CD1c-positive myeloid dendritic cell (primary cell): Measurements from ENCODE around the gene LMCD1.

Experiments
- DNase-seq: peaks from one replicate; pipeline ENCODE4 v3.0.0-alpha.2; 2016; ENCODE audit errors: extremely low spot score

The LMCD1 gene

GRCh38 chr3:8484409-8485140 lies 17.0 kb upstream of the LMCD1 start:
- no peak for DNase-seq

GRCh38 chr3:8485141-8485870 lies 16.3 kb upstream of the LMCD1 start:
- DNase-seq: no peak

GRCh38 chr3:8485943-8486342 lies 15.7 kb upstream of the LMCD1 start:
- DNase-seq: no peak

GRCh38 chr3:8486434-8486833 lies 15.2 kb upstream of the LMCD1 start:
- no peak for DNase-seq

- no peak for DNase-seq
These were observed 14.7 kb upstream of the LMCD1 start for GRCh38 chr3:8486936-8487335.

- no peak for DNase-seq
These were observed 13.2 kb upstream of the LMCD1 start for GRCh38 chr3:8488411-8488810.

- peak; percentile 68 for DNase-seq
These were observed 12.7 kb upstream of the LMCD1 start for GRCh38 chr3:8488877-8489276.

- no peak for DNase-seq
These were observed 12.3 kb upstream of the LMCD1 start for GRCh38 chr3:8489278-8489792.

GRCh38 chr3:8490079-8490552 lies 11.5 kb upstream of the LMCD1 start:
- DNase-seq: no peak

- peak; percentile 62 for DNase-seq
These were observed 10.1 kb upstream of the LMCD1 start for GRCh38 chr3:8491271-8492144.

GRCh38 chr3:8492744-8493511 lies 8.7 kb upstream of the LMCD1 start:
- no peak for DNase-seq

GRCh38 chr3:8493744-8494143 lies 7.9 kb upstream of the LMCD1 start:
- no peak for DNase-seq

- no peak for DNase-seq
These were observed 7.3 kb upstream of the LMCD1 start for GRCh38 chr3:8494327-8494726.

- no peak for DNase-seq
These were observed 4.0 kb upstream of the LMCD1 start for GRCh38 chr3:8497582-8497981.

GRCh38 chr3:8499181-8499611 lies 2.4 kb upstream of the LMCD1 start:
- no peak for DNase-seq

- DNase-seq: no peak
These were observed 1.2 kb upstream of the LMCD1 start for GRCh38 chr3:8500319-8500988.

- no peak for DNase-seq
These were observed 643 bp upstream of the LMCD1 start for GRCh38 chr3:8500989-8501370.

GRCh38 chr3:8503461-8503860 lies 1.8 kb downstream of the LMCD1 start:
- no peak for DNase-seq

GRCh38 chr3:8503871-8504610 lies 2.4 kb downstream of the LMCD1 start:
- DNase-seq: no peak

- DNase-seq: no peak
These were observed 3.0 kb downstream of the LMCD1 start for GRCh38 chr3:8504611-8504973.
